Lower leg skin (tissue), 3 donors: ENCODE data around the gene APRT.

ENCODE experiments used
- CTCF ChIP-seq, 3 donors: fragments of 450-650 bp; IDR thresholded peaks; one replicate each; pipeline ENCODE4 v1.5.1; 2016; ENCODE audit warnings: antibody characterized with exemption in 3 of 3, mild to moderate bottlenecking in 3 of 3, moderate library complexity in 2 of 3
- POLR2A ChIP-seq, 2 donors: fragments of 450-650 bp; IDR thresholded peaks; one replicate each; pipeline ENCODE4 v1.6.1; 2016 to 2017; ENCODE audit warnings: antibody characterized with exemption in 2 of 2, mild to moderate bottlenecking in 1 of 2, moderate library complexity in 1 of 2

DNA sequence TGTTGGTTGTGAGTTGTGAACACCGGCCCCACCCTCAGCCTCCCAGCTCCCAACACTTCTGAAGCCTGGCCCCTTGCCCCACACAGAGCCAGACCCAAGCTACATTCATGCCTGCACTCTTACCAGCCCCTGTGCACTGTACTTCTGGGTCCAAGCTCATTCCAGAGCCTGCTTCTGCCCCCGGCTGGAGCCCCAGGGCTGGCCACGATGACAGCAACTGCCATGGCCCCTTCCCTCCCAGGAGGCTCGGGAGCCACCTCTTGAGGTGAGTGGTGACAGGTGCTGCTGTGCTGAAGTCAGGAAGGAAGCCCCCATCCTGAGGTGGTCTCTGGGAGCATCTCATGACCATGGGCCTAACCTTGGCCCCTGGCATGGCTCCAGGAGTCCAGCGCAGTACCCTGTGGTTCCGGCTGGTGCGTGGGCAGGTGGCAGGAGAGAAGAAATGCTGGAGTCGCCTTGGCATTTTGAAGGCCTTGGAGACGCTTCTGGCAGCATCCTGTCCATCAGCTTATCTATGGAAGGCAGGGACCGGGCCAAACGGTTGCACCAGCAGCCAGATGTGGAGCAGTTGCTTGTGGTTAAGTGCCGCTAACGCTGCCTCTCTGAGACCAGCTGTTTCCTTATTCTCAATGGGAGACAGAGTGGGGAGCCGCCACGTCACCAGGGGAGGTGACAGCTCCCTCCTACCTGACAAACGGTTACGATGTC is 12.0 kb downstream of the APRT start:
- TF ChIP-seq POLR2A (IDR thresholded peaks at IDR 0.05): no peak
- no peak for TF ChIP-seq CTCF (IDR thresholded peaks at IDR 0.05)
